Frontal cortex (tissue), 4 donors: ENCODE data around the gene SFT2D3. TPM values are rescaled to one million over a fixed set of nuclear protein-coding genes. Genes with fewer than 3 reads are reported as not detected.

Experiments
- DNase-seq, 2 donors: peaks; one replicate each; pipeline ENCODE4 v3.0.0; 2012; ENCODE audit warnings: low spot score in 2 of 2
- FAIRE-seq: peaks from 2 replicates; lab custom pipeline; 2012; peaks lifted over from hg19 to GRCh38; lab: Jason Lieb, UNC
- total RNA-seq: library from RNA; depleted of rRNA; stranded (reverse); fragments of >200 nt; gene quantifications from one replicate; pipeline ENCODE4 v1.2.3, GENCODE V29; 2014
- donor health status: control.
- donor health status: control.
- donor health status: control.

SFT2D3 gene
- total RNA-seq, 1 donor from 2014 or later, result 10.2 TPM

GRCh38 chr2:127680706-127681287, 20.5 kb upstream of the SFT2D3 start:
- DNase-seq, result no peak
- FAIRE-seq, result no peak

GRCh38 chr2:127681288-127681804, 20.0 kb upstream of the SFT2D3 start:
- DNase-seq (no peak), FAIRE-seq (no peak)

DNA sequence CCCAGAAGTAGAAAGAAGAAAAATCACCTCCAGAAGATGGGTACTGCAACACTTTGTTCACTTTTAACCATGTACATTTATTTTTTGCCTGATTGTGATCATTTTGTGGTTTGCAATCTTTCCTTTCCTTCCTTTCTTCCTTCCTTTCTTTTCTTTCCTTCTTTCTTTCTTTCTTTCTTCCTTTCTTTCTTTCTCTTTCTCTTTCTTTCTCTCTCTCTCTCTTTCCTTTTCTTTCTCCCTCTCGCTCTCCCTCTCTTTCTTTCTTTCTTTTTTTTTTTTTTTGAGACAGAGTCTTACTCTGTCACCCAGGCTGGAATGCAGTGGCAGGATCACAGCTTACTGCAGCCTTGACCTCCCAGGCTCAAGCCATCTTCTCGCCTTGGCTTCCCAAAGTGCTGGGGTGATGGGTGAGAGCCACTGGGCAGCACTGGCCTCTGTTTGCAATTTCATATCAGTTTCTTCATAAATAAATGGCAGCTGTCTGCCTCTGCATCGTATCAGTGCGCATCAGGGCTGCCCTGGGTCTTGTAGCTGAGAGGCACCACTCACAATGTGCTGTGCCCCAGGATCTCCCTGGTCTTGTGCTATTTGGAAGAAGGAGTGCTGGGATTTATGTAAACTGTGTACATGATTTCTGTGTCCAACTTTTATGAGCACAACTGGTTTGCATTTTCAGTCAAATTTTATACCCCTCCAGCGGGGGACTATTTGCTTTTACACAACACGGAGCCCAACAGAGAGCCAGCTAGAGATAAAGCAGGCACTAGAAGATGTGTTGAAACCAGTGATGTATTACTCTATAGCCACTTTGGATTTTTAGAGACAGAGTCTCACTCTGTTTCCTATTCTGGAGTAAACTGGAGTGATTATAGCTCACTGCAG, 19.1 kb upstream of the SFT2D3 start:
- no peak for DNase-seq
- no peak for FAIRE-seq

DNA sequence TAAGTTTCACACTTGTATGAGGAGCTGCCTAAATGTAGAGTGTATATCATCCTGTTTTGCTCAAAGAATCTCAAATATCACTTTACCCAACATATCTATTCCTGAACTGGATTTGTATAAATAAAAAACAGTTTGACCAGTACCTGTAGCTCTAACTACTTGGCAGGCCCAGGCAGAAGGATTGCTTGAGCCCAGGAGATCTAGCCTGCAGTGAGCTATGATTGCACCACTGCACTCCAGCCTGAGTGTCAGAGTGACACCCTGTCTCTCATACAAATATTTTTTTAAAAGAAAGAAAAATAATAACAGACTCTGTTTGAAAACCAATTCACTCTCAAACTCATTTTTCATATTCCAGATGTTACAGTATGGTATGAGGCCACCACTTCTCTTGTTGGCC, 18.2 kb upstream of the SFT2D3 start:
- DNase-seq, result no peak
- no peak for FAIRE-seq

- DNase-seq, result no peak
- no peak for FAIRE-seq
These were observed 17.5 kb upstream of the SFT2D3 start for GRCh38 chr2:127683757-127684156.

DNA sequence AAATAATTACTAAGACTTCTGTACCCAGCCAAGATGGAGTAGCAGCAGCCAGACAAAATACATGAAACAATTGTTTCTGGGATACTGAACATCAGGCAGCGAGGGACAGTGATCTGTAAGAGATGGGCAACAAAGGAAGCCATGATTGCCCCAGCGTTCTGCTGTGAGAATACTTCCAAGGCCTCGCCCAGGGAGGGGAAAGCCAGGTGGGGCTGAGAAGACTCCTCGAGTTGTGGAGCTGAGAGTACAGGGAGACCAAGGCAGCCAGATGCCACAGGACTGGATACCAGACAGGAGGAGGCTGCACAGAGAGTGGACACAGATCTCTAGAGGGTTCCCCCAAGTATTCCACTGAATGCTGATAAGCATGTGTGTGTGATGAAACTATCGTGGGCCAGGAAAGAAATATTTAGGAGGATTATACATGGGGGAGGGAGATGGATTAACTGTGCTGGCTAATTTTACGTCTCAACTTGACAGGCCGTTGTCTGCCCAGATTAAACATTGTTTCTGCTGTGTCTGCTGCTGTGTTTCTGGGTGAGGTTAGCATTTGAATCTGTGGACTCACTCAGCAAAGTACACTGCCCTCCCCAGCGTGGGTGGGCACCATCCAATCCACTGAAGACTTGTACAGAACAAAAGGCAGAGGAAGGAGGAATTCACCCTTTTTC, 15.8 kb upstream of the SFT2D3 start:
- no peak for FAIRE-seq
- DNase-seq, result no peak

- DNase-seq (no peak), FAIRE-seq (no peak)
These were observed 12.9 kb upstream of the SFT2D3 start for GRCh38 chr2:127688405-127688804.

- FAIRE-seq, result no peak
These were observed 10.6 kb upstream of the SFT2D3 start for GRCh38 chr2:127690696-127691095.

GRCh38 chr2:127694986-127695385, 6.3 kb upstream of the SFT2D3 start:
- FAIRE-seq (no peak), DNase-seq (no peak)

More at GRCh38 chr2:127690696-127691095, 10.6 kb upstream of the SFT2D3 start:
- no peak for DNase-seq

- DNase-seq (peak; percentile 53 to 66), FAIRE-seq (no peak)
These were observed 5.5 kb upstream of the SFT2D3 start for GRCh38 chr2:127695491-127696472.

- DNase-seq, result no peak
- FAIRE-seq, result no peak
These were observed 3.7 kb upstream of the SFT2D3 start for GRCh38 chr2:127697482-127698180.

DNA sequence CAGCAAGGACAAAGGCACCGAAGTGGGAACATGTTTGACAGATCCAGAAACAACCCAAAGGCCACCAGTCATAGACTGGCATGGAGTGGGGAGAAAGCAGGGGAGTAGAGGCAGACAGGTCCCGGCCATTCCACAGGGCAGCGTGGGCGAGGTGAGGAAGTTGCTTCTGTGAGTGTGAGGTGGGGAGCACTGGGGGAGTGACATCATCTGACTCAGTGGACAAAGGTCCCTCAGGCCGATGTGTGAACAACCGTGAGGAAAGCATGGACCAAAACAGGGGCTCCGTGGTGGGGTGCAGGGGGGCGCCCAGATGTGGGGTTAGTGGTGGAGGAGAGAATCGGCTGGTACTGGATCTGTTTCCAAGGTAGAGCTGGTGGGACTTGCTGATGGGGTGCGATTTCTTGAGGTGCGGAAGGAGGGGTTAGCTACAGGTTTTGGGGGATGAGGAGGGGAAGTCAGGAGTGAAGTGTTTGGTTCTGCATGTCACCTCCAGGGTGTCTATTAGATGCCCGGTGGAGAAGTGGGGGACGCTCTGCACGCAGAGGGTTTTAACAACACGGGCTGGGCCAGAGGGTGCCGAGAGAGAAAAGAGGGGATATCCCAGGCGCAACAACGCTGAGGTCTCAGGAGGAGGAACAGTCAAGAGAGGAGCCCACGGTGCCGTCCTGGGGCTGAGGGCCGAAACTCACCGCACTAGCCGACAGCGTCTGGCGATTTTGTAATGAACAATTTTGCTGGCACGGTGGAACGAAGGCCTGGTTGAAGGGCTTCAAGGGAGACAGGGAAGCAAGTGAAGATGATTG, 2.5 kb upstream of the SFT2D3 start:
- no peak for DNase-seq
- FAIRE-seq, result no peak

GRCh38 chr2:127700527-127701192, 637 bp upstream of the SFT2D3 start:
- FAIRE-seq (no peak), DNase-seq (peak in 1 of 2 donors; percentile 42)

DNA sequence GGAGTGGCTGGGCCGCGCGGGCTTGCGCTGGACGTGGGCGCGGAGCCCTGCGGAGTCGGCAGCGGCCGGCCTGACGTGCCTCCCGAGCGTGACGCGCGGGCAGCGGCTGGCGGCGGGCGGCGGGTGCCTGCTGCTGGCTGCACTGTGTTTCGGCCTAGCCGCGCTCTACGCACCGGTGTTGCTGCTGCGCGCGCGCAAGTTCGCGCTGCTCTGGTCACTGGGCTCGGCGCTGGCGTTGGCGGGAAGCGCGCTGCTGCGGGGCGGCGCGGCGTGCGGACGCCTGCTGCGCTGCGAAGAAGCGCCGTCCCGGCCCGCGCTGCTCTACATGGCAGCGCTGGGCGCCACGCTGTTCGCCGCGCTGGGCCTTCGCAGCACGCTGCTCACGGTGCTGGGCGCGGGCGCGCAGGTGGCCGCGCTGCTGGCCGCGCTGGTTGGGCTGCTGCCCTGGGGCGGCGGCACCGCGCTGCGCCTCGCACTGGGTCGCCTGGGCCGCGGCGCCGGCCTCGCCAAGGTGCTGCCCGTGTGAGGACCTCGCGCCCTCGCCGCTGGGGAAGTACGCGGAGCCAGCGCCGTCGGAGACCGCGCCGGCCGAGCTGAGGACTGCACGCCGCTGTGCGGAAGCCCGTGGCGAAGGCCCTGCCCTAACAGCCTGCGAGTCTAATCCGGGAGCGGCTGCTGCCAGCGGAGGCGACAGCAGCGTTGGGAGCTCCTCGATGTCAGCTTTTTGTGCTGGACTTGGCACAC, 526 bp downstream of the SFT2D3 start:
- peak; percentile 70 to 82 for DNase-seq
- FAIRE-seq, result no peak

- FAIRE-seq, result no peak
- no peak for DNase-seq
These were observed 1.2 kb downstream of the SFT2D3 start for GRCh38 chr2:127702395-127703009.

DNA sequence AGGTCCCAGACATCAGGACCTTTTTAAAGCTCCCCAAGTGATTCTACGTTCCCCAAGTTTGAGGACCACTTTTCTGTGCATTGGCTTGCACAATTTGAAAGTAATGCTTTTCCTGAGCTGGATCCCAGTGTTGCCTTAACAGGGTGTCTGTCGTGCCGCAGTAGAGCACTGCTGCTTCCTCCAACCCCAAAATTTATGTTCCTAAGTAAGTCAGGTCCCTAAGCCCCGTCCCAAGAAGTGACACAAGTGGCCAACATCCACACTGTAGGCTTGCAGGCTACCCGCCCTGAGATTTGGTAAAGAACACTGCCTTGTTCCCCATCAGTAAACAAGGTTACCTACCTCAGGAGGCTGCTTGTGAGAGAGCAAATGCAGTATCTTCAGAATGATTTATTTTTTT, 2.0 kb downstream of the SFT2D3 start:
- DNase-seq, result no peak
- FAIRE-seq, result no peak
